Renal cortical epithelial cell (primary cell): ENCODE results near the gene COL19A1. TPM values are rescaled to one million over a fixed set of nuclear protein-coding genes. Genes with fewer than 3 reads are reported as not detected.
A peak's percentile ranks its signal among the peaks of the same experiment; 100 is the strongest.
"Not testable (repeated sequence)": the region's sequence is repeated elsewhere in the genome, so short reads cannot be mapped to it uniquely, and the experiment has no call there.

ENCODE experiments used
- DNase-seq: peaks from one replicate; pipeline ENCODE4 v3.0.0-alpha.2; 2011; ENCODE audit warnings: low read depth
- total RNA-seq: library from RNA; depleted of rRNA; stranded (reverse); fragments of >200 nt; gene quantifications from 2 replicates; pipeline ENCODE4 v1.2.3, GENCODE V29; 2014

Gene COL19A1
- total RNA-seq, 1 donor from 2014 or later, result not detected

GRCh38 chr6:69900869-69901268 is 34.5 kb downstream of the COL19A1 start:
- peak; percentile 26 for DNase-seq

DNA sequence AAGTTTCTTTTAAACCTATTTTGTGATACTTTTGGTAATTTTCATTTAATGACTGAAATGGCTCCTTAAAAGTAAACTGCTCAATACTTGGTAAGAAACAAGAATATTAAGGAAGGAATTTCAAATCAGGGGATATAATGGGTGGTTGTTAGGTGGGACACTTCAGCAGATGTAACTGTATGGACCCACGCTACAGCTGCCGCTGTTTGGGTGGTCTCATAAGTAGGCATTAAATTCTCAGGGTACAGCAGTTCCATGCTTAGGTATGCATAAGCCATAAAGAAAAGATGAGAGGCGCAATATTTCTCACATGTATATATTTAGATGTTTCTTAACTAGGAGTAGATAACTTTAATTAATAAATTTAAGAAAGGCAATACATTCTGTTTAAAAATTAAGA is 35.0 kb downstream of the COL19A1 start:
- no peak for DNase-seq

- DNase-seq, result peak; percentile 54
These were observed 41.7 kb downstream of the COL19A1 start for GRCh38 chr6:69907981-69908498.

DNA sequence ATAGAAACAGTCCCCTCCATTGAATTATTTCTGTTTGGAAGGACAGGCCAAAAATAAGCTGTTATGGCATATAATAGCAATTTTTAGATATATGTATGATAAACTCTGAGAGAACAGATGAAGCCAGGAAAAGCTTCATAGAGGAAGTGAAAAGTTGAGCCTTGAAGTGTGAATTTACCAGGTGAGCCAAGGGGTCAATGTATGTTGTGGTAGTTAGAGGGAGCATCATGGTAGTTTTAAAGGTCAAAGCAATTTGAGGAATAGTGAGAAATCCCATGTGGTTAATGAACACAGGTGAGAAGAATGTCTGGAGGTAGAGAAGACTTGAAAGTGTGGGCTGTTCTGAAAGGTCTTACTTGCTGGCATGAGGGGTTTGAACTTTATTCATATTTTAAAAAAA is 47.0 kb downstream of the COL19A1 start:
- no peak for DNase-seq

GRCh38 chr6:69914015-69914485 is 47.7 kb downstream of the COL19A1 start:
- DNase-seq, result no peak

- DNase-seq, result peak; percentile 65
These were observed 49.0 kb downstream of the COL19A1 start for GRCh38 chr6:69915346-69915745.

GRCh38 chr6:69917834-69918233 is 51.5 kb downstream of the COL19A1 start:
- DNase-seq, result peak; percentile 94

DNA sequence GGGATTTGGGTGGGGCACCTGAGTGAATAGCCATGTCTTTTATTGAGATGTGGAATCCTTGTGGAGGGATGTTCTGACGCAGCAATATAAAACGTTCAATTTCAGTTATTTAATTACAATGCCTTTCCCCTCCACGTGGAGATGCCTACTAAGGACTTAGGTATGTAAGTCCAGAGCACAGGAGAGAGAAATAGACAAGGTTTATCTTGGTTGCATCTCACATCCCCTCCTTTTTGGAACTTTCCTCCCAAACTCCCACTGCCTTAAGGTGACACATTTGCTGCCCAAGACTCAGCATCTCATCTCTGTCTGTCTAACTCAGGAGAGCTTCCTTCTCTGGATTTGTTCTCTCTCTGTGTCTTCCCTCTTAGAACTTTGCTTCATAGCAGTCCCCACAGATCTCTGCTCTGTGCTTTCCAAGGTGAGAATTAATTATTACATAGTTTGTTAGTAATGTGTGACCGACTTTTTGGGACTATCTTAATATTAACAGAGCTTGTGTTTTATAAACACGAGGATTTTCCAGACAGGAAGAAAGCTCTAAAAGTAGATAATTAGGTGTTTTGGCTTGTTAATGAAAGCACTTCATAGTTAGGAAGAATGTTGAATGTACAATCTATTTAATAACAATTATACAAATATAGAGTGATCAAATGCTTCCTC is 52.6 kb downstream of the COL19A1 start:
- DNase-seq, result peak; percentile 51

DNA sequence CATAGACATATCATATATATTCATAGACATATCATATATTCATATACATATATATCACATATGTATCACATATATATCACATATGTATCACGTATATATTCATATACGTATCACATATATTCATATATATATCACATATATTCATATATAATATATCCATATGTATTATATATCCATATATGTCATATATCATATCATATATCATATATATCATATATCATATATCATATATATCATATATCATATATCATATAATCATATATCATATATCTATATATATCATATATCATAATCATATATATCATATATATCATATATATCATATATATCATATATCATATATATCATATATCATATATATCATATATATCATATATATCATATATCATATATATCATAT is 54.7 kb downstream of the COL19A1 start:
- not testable (repeated sequence) for DNase-seq

- not testable (repeated sequence) for DNase-seq
These were observed 55.3 kb downstream of the COL19A1 start for GRCh38 chr6:69921611-69922010.

- DNase-seq, result no peak
These were observed 60.4 kb downstream of the COL19A1 start for GRCh38 chr6:69926745-69927144.

GRCh38 chr6:69933239-69933638 is 66.9 kb downstream of the COL19A1 start:
- DNase-seq, result peak; percentile 86

- DNase-seq, result no peak
These were observed 68.7 kb downstream of the COL19A1 start for GRCh38 chr6:69935079-69935478.

- peak; percentile 80 for DNase-seq
These were observed 70.5 kb downstream of the COL19A1 start for GRCh38 chr6:69936674-69937363.

DNA sequence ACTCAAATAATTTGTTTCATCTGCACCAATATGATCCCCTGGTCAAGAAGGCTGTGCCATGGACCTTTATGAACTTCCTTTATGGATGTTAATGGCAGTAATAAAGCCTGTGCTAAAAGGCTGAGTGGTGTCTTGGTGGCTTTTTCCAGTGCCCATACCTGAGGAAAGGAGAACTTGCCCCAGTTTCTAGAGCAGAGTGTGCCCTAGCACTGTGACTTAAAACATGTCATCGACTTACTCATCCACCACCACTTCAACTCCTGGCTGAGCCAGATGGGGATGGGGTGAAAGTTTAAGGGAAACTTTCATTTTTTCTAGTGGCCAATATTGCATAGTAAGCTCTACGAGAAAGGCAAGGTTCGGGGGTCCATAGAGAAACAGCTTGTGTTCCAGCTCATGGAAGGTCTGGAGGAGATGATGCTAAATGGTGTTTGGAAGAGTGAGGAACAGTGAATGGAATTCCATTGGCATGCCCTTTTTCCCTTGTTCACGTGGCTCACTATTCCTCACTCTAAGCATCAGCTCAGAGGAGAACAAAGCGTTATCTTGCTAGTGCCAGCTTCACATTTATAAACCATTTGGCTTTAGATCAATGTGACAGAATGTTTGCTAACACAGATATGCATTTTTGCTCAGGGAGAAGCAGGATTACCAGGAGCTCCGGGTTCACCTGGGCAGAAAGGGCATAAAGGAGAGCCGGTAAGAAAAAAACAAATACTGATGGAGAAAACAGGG is 71.2 kb downstream of the COL19A1 start:
- no peak for DNase-seq

GRCh38 chr6:69942485-69942884 is 76.1 kb downstream of the COL19A1 start:
- DNase-seq, result no peak

DNA sequence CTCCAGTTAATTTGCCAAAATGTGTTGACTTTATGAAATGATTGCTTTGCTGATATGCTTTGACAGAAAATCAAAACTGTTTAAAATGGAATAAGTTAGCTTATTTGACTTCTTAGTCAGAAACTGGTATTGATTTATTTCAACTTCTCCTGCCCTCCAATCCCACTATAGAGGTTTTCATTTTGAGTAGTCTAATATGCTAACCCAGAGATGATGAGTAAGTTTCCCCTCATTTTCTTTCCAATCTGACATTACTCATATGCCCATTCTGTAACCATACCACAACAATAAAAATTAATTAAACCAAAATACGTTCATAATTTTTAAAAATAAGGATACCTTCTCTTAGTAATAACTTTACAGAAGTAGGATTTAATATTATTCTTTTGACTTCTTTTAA is 78.8 kb downstream of the COL19A1 start:
- DNase-seq, result no peak

- DNase-seq, result no peak
These were observed 82.2 kb downstream of the COL19A1 start for GRCh38 chr6:69948479-69949114.

DNA sequence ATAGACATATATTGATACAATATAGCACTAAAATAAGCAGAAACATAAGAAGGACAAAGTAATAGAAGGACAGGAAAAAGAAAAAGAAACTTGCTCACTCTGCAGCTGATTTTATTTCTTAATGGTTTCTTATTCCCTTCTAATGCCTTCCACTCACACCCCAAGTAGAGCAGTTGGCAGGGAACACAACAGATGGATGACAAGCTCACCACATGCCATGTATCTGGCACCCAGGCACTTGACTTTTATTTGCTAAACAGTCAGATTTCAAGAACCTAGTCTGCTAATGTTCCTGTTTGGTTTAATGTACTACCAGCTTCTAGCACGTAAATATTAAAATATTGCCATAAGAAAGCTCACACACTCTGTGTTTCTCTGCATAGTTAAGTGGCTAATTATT is 87.1 kb downstream of the COL19A1 start:
- no peak for DNase-seq

GRCh38 chr6:69954733-69955132 is 88.4 kb downstream of the COL19A1 start:
- no peak for DNase-seq

GRCh38 chr6:69957985-69958559 is 91.7 kb downstream of the COL19A1 start:
- DNase-seq, result no peak

- DNase-seq, result no peak
These were observed 92.6 kb downstream of the COL19A1 start for GRCh38 chr6:69958978-69959377.
